HFFc6 (cell line): ENCODE data around the gene MAPK8IP1. TPM values are rescaled to one million over a fixed set of nuclear protein-coding genes. Genes with fewer than 3 reads are reported as not detected.
"Not testable (repeated sequence)": the region's sequence is repeated elsewhere in the genome, so short reads cannot be mapped to it uniquely, and the experiment has no call there.

ENCODE experiments used
- DNase-seq: peaks from one replicate; pipeline ENCODE4 v3.0.0-alpha.2; 2018
- H3K27ac Mint-ChIP-seq: 2 replicates; pipeline ENCODE4 v1.8.0; 2020; ENCODE audit warnings: mild to moderate bottlenecking, mixed read lengths
- H3K27me3 Mint-ChIP-seq: 2 replicates; pipeline ENCODE4 v1.8.0; 2021; ENCODE audit warnings: mild to moderate bottlenecking, moderate library complexity, mixed read lengths; ENCODE audit not compliant: insufficient read depth
- H3K36me3 Mint-ChIP-seq: 2 replicates; pipeline ENCODE4 v1.8.0; 2021; ENCODE audit warnings: low read depth, mixed read lengths
- H3K4me1 Mint-ChIP-seq: 2 replicates; pipeline ENCODE4 v1.8.0; 2020; ENCODE audit warnings: low read depth, mixed read lengths
- H3K4me3 Mint-ChIP-seq: 2 replicates; pipeline ENCODE4 v1.8.0; 2020; ENCODE audit warnings: mild to moderate bottlenecking, moderate library complexity, mixed read lengths
- H3K9me3 Mint-ChIP-seq: 2 replicates; pipeline ENCODE4 v1.8.0; 2020; ENCODE audit warnings: mild to moderate bottlenecking, mixed read lengths
- long read RNA-seq: library from polyadenylated mRNA; unstranded; transcript quantifications from one replicate; pipeline ENCODE4 v2.0.0, GENCODE V29; 2019
- total RNA-seq, 6 experiments: library from RNA; stranded (reverse); fragmentation: NEBNext Ultra II Directional; extraction: Animal tissue kit (Norgen Biotek cat#: 25700); gene quantifications; 2 replicates in 1 of 6; 3 replicates in 5 of 6; pipeline ENCODE4 v1.2.3, GENCODE V29; 2021
- TF ChIP-seq, protein P1 (sequence below): fragments of 200-600 bp; sonication (generic); IDR thresholded peaks from 2 replicates; pipeline ENCODE4 v1.5.0; 2021; ENCODE audit warnings: antibody characterized with exemption, mild to moderate bottlenecking

MAPK8IP1 gene
- total RNA-seq: 10 to 100 TPM in 1 of 6 experiments, 1 to 10 TPM in 5; 7.4 to 10.0 (median 8.7) TPM
- long read RNA-seq, partial matches to known transcripts: 3 of 3 reads
- long read RNA-seq, other reads (novel, unspliced or antisense): 0 of 3 reads

DNA sequence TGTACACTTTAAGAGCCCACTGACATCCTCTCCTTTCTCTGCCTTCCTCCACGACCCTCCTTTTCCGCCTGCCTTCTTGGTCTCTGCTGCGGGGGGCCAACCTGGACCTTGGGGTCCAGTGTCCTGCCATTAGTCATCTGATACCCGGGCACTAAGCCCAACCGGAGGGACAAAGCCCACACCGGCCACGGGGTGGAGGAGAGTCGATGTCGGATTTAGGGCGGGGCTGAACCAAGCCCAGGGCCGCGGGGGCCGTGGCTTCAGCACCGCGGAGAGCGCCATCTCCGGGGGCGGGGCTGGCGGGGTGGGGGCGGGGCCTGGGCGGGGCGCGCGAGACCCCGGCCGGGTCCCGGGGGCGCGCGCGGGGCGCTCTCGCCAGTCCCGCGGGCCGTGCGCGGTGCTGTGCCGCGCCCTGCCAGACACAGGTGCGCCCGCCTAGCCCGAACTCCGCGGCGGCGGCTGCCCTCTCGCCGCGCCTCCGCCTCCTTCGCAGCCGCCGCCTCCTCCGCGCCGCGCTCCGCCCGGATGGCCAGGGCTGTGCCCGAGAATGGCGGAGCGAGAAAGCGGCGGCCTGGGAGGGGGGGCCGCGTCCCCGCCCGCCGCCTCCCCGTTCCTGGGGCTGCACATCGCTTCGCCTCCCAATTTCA is at the start of gene MAPK8IP1:
Gene MAPK8IP1 (plus strand): TSS at position 378 of the 647 bp plus-strand sequence. CDS start 170 bp downstream, at position 548.
- H3K27me3 Mint-ChIP-seq: peaks cover 12% of the 10 kb centered on the region
- H3K4me1 Mint-ChIP-seq: peaks cover 4% of the 10 kb centered on the region
- peaks cover 5% of the 10 kb centered on the region for H3K36me3 Mint-ChIP-seq
- peak within 1 kb of the TSS; percentile 57 for H3K4me3 Mint-ChIP-seq
- TF ChIP-seq, protein P1, sequence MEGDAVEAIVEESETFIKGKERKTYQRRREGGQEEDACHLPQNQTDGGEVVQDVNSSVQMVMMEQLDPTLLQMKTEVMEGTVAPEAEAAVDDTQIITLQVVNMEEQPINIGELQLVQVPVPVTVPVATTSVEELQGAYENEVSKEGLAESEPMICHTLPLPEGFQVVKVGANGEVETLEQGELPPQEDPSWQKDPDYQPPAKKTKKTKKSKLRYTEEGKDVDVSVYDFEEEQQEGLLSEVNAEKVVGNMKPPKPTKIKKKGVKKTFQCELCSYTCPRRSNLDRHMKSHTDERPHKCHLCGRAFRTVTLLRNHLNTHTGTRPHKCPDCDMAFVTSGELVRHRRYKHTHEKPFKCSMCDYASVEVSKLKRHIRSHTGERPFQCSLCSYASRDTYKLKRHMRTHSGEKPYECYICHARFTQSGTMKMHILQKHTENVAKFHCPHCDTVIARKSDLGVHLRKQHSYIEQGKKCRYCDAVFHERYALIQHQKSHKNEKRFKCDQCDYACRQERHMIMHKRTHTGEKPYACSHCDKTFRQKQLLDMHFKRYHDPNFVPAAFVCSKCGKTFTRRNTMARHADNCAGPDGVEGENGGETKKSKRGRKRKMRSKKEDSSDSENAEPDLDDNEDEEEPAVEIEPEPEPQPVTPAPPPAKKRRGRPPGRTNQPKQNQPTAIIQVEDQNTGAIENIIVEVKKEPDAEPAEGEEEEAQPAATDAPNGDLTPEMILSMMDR: no peak
- H3K27ac Mint-ChIP-seq: no peak within 1 kb of the TSS
- DNase-seq: no peak
- H3K9me3 Mint-ChIP-seq: no peaks in the 10 kb centered on the region

DNA sequence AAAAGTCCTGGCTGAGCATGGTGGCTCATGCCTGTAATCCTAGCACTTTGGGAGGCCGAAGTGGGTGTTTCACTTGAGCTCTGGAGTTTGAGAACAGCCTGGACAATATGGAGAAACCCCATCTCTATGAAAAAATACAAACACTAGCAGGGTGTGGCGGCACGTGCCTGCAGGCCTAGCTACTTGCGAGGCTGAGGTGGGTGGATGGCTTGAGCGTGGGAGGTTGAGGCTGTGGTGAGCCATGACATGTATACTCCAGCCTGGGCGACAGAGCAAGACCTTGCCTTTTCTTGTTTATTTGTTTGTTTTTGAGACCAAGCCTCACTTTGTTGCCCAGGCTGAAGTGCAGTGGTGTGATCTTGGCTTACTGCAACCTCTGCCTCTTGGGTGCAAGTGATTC is 46.2 kb upstream of the MAPK8IP1 start:
- Mint-ChIP-seq H3K9me3 (no peaks in the 10 kb centered on the region), H3K4me3 (no peak overlapping the region), H3K4me1 (peaks cover 13% of the 10 kb centered on the region), H3K27ac (no peak overlapping the region), H3K27me3 (peaks cover 32% of the 10 kb centered on the region), H3K36me3 (no peaks in the 10 kb centered on the region)
- TF ChIP-seq, protein P1: no peak
- no peak for DNase-seq

DNA sequence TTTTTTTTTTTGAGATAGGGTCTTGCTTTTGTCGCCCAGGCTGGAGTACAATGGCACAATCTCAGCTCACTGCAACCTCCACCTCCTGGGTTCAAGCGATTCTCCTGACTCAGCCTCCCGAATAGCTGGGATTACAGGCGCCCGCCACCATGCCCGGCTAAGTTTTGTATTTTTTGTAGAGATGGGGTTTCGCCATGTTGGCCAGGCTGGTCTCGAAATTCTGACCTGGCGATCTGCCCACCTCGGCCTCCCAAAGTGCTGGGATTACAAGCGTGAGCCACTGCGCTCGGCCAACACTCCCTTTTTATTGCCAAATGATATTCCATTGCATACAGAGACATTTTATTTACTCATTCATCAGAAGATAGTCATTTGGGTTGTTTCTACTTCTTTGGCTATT is 45.2 kb upstream of the MAPK8IP1 start:
- H3K9me3 Mint-ChIP-seq, H3K4me3 Mint-ChIP-seq, DNase-seq, H3K36me3 Mint-ChIP-seq, H3K27ac Mint-ChIP-seq: not testable (repeated sequence)
- Mint-ChIP-seq H3K27me3 (peaks cover 24% of the 10 kb centered on the region), H3K4me1 (peaks cover 13% of the 10 kb centered on the region)

DNA sequence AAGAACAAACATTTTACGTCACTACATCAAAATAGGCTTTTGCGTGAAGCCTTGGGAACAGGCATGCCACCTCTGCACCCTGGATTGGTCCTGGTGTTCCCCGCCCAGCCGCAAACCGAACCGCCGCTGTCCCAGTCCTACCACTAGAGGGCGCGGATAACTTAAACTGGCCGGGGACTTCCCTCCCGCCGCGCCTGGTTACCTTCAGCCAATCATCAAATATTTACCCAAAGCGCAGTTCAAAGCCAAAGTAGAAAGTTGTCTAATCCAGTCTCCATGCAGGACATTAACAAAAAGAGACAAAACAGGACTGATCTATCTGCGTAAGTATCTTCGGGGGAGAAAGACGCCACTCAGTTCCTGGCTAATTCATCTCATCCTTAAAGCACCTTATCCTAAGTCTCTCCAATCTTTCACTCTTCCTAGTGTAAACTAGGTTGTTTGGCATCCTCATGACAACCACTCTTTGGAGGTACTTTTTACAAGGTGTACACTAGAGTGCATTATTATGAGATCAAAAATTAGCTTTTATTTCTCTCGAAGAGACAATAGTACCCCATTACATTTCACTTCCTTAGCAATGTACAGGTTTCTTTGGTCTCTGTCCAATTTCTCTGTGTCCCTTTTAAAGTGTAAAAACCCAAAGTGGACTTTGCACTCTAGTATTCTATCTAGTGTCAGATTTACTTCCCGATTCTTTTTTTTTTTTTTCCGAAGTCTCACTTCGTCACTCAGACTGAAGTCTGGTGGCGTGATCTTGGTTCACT is 42.1 kb upstream of the MAPK8IP1 start:
- peak overlapping the region; percentile 75 for H3K4me3 Mint-ChIP-seq
- H3K9me3 Mint-ChIP-seq: no peaks in the 10 kb centered on the region
- H3K36me3 Mint-ChIP-seq: no peaks in the 10 kb centered on the region
- H3K27me3 Mint-ChIP-seq: peaks cover 4% of the 10 kb centered on the region
- TF ChIP-seq, protein P1: peak; percentile 98
- peak overlapping the region; percentile 89 for H3K27ac Mint-ChIP-seq
- DNase-seq: peak; percentile 92
- H3K4me1 Mint-ChIP-seq: peaks cover 24% of the 10 kb centered on the region

DNA sequence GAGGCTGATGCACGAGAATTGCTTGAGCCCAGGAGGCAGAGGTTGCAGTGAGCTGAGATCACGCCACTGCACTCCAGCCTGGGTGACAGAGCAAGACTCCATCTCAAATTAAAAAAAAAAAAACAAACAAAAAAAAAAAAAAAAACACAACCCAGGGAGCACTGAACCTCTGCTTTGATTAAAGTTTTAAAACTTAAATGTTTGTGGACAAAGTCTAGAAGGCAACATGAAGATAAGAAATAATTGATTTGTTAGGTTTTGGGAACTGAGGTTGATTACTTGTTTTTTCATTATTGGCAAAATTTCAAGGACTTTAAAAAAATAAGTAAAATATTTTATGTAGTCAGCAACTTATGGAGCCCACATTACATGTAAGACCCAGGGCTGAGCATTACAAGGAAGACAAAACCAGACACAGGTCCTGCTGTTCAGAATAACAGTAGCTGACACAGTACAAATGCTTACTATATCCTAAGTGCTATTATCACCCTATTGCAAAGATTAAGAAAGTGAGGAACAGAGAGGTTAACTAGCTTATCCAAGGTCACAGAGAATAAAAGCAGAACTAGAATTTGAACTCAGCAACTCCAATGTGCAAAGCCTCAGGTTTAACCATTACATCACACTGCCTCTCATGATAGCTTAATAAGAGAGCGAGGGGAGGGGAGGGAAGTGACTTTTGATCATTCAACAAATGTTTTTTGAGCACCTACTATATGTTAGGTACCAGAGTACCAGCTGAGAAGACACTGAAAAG is 40.5 kb upstream of the MAPK8IP1 start:
- H3K4me3 Mint-ChIP-seq: no peak overlapping the region
- H3K9me3 Mint-ChIP-seq: no peaks in the 10 kb centered on the region
- TF ChIP-seq, protein P1: no peak
- H3K4me1 Mint-ChIP-seq: peaks cover 35% of the 10 kb centered on the region
- H3K27me3 Mint-ChIP-seq: peaks cover 4% of the 10 kb centered on the region
- DNase-seq: no peak
- H3K36me3 Mint-ChIP-seq: no peaks in the 10 kb centered on the region
- H3K27ac Mint-ChIP-seq: 0 out of 2 replicates have a peak overlapping the region, but pooled peaks have one; percentile 20
